Measurements from ENCODE around the gene KIF3B.
"Not testable (repeated sequence)": the region's sequence is repeated elsewhere in the genome, so short reads cannot be mapped to it uniquely, and the experiment has no call there.

KIF3B gene

DNA sequence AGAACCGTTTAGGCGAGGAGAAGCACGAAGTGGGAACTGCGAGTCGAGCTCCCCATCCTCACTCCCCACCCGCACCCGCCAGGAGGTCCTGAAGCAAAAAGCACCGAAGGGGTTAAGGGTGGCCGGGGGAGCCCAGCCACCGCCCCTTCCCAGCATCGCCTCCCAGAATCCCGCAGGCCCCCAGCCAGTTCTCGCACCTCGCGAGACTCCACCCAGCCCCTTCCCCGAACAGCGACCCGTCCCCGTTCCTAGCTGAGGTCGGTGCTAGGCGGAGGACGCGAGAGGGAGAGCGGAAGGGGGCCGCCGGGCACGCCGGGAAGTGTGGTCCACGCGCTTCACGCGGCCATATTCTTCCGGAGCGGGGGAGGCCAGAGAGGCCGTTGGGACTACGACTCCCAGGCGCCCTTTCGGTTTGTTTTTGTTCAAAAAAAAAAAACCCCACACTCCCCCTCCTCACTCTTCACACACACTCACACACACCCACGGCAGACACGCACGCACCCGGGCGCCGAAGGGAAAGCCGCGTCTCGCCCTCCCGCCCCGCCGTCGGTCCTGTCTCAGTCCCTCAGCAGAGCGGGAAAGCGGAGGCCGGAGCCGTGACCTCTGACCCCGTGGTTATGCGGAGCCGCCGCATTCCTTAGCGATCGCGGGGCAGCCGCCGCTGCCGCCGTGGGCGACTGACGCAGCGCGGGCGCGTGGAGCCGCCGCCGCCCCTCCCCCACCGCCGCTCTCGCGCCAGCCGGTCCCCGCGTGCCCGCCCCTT lies 80.6 kb downstream of the KIF3B start, which contains the start of gene ASXL1:
ASXL1 (plus strand) TSS at position 463 of the 763 bp plus-strand sequence. CDS start 445 bp downstream, outside the sequence.
- DNase-seq, result peak; percentile 82

- no peak for DNase-seq
These were observed 81.1 kb downstream of the KIF3B start for GRCh38 chr20:32358632-32358882.

- no peak for DNase-seq
These were observed 81.6 kb downstream of the KIF3B start for GRCh38 chr20:32358883-32359632.

- no peak for DNase-seq
These were observed 82.3 kb downstream of the KIF3B start for GRCh38 chr20:32359633-32360332.

DNA sequence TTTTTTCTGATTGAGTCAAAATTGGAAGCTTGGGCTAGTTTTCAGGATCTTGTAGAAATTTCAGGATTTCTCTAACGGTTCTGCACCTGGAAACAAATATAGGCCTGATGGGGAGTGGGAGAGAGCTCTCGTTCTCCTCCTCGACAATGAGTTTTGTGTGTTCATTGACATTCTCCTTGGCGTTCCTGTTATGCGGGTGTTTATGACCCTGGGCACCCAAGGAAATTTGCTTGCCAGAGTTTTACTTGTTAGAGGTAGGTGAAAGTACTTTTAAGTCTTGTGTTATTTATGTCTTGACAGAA lies 82.8 kb downstream of the KIF3B start:
- DNase-seq, result no peak

- no peak for DNase-seq
These were observed 85.5 kb downstream of the KIF3B start for GRCh38 chr20:32362901-32363364.

DNA sequence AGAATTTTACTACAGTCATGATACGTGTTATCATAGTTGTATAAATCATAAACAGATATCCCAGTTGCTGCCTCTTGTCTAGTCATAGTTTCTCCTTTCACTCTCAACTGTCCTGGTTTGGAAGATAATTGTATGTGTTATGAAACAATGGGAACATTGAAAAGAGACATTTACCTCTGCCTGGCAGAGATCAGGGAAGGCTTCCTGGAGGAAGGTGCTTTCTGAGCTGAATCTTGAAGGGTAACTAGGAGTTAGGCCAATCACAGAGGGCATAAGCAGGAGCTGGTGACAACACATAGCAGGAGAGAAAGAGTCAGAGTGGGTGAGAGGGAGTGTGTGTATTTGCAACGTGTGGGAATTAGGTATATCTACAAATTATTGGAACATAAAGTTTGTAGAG lies 86.0 kb downstream of the KIF3B start:
- no peak for DNase-seq

- no peak for DNase-seq
These were observed 87.2 kb downstream of the KIF3B start for GRCh38 chr20:32364554-32365208.

DNA sequence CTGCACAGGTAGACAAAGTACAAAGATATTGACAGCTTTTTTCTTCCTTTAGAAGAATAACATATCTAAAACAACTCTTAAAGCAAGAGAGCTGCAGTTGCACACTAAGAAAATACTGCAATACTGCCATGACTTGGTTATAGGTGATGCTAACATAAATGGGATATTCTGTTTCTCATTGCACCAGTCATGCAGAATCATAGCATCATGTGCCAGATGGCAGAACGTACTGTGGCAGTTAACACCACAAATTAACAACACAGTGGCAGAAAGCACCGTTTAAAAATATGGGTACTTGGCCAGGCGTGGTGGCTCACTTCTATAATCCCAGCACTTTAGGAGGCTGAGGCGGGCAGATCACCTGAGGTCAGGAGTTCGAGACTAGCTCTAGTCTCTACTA lies 88.1 kb downstream of the KIF3B start:
- DNase-seq, result no peak

- DNase-seq, result no peak
These were observed 88.9 kb downstream of the KIF3B start for GRCh38 chr20:32366380-32366779.

- no peak for DNase-seq
These were observed 90.9 kb downstream of the KIF3B start for GRCh38 chr20:32368323-32368722.

DNA sequence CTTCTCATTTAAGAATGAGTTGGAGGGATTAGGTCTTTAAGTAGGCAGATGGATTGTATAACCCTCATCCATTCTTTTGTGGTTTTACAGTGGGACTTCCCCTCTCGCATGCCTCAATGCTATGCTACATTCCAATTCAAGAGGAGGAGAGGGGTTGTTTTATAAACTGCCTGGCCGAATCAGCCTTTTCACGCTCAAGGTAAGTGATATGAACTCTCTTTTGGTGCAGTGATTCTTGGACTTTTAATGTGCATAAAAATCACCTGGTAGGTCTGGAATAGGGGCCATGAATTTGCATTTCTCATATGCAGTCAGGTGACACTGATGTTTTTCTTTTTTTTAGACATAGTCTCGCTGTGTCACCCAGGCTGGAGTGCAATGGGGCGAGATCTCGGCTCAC lies 91.5 kb downstream of the KIF3B start:
- no peak for DNase-seq

DNA sequence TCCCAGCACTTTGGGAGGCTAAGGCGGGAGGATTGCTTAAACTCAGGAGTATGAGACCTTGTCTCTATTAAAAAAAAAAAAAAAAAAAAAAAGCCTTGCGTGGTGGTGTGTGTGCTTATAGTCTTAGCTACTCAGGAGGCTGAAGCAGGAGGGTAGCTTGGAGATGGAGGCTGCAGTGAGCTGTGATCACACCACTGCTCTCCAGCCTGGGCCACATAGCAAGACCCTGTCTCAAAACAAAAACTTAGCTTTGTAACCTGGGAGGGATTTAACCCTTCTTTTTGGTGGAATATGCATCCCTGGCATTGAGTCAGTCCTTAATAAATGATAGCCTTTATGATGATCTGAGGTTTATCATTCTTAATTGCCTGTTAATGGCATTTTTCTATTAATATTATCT lies 93.4 kb downstream of the KIF3B start:
- no peak for DNase-seq

DNA sequence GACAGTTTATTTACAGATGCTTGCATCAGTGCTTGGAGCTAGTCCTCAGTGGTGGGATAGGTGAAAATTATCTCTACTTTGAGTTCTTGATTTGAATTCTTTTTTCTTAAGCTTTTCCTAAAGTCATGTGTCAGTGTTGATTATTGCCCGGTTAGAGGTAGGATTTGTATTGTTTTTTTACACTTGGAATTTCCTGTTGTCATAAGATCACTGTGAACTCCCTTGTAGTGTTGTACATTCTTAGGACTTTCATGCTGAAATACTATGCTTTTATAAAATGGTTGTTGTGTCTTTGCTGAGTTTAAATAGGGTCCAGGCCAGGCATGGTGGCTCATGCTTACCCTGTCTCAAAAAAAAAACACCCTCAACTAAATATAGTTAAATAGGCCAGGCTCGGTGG lies 101.0 kb downstream of the KIF3B start:
- DNase-seq, result no peak

DNA sequence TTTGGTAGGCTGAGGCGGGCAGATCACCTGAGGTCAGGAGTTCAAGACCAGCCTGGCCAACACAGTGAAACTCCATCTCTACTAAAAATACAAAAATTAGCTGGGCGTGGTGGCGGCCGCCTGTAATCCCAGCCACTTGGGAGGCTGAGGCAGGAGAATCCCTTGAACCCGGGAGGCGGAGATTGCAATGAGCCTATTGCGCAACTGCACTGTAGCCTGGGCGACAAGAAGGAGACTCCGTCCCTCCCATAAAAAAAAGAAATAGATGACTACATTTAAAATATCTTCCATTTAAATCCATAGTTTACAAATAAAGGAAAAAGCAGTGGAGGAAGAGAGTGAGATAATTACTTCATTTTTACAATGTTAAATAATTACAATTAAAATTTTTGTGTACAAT lies 102.6 kb downstream of the KIF3B start:
- DNase-seq, result not testable (repeated sequence)

- DNase-seq, result no peak
These were observed 103.3 kb downstream of the KIF3B start for GRCh38 chr20:32380745-32381144.

DNA sequence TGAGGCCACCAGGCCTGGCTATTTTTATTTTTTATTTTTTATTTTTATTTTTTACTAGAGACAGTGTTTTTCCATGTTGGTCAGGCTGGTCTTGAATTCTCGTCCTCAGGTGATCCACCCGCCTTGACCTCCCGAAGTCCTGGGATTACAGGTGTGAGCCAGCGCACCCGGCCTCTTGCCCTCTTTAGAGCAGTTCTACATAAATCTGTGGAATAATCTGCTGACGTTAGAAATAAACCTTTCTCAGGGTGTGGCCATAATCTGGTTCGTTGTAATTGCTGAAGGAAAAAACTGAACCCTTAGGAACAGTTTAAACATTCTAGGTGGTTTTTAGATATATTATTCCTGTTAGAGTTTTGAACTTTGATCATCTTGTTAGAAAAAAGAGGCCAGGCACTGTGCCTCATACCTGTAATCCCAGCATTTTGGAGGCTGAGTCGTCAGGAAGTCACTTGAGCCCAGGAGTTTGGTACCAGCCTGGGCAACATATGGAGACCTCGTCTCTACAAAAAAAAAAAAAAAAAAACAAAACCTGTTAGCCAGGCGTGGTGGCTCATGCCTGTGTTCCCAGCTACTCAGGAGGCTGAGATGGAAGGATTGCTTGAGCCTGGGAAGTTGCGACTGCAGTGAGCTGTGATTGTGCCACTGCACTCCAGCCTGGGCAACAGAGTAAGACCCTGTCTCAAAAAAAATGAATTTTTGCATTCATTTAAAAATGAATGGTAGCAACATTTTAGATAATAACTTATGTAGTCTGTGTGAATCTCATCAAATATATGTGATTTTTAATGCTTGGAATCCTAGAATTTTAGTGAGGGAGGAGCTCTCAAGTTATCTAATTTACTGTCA lies 104.9 kb downstream of the KIF3B start:
- no peak for DNase-seq

- not testable (repeated sequence) for DNase-seq
These were observed 106.0 kb downstream of the KIF3B start for GRCh38 chr20:32383441-32383840.
